NCI-H2081 (cell line): Measurements from ENCODE around the gene KAZN.

Source experiments
- DNase-seq, 2 experiments: peaks; one replicate each; lab custom pipeline; 2025; lab: John Stamatoyannopoulos, UW

Gene KAZN

DNA sequence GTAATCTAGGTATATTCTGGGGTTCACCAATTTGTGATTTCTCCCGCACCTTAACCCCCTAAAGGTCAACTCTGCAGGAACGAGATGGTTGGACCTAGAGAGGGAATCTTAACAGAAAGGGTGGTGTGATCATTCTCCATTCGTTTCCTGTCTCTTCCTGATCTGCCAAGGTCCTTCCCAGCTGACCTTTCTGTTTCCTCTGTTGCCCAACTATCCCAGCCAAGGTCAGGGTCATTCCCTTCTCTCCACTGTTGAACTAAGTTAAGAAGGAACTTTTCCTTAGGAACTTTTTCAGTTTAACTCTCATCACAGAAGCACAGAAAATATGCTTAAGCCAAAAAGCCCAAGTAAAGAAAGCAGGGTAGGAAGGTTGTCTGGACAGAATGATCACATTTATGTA is 49.3 kb downstream of the KAZN start:
- DNase-seq = no peak

DNA sequence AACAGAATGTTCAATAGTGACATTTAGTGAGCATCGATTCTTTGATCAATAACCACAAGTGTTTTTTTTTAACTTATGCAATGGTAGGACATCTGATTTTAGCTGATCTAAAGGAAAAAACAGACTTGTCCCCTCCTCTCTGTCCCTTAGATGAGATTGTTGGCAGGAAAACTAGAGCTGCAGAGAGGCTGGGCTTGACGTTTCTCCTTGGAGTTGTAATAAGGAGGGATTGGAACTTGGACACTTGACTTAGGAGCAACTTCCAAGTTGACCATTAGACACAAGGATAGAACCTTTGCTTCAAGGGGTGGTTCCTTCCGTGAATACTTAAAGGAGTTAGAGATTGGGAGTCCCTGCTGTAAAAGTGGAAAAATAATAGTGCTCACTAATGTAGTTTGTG is 49.9 kb downstream of the KAZN start:
- no peak for DNase-seq

DNA sequence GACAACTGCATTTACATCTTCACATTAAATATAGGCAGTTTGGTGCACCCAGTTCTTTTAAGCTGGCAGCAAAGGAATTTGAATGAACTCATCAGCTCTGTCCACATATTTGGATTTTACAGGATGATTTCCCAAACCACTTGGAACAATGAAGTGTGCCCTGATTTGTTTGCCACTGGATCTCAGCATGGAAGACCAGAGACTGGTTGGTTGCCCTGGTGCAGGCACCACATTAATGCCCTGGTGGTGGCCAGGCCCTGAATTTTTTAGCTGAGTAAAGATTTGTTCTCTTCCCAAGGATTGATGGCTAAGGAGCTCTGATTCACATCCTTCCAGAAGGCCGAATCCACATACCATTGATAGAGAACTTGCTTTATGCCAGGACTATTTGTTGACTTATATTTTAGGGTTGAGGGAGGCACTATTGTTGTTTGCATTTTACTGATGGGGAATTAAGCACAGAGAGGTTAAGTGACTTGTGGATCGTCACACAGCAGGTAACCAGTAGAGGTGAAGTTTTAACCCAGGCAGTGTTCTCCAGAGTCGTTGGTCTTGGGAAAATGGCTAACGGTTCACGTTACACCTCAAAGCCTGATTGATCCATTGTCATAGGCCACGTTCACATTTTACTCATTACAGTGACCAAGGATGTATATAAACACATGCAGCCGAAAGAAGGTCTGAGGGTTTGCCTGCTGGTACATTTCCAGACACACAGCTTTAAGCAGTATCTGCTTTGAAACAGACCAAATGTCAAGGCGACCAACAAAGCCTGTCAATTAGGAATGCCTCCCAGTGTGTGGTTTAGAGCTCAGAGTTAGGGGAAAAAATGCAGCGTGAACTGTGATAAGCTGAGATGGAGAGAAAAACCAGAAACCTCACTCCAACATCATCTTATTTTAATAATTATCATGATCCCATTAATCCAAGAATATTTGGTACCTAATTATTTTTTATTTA is 50.7 kb downstream of the KAZN start:
- no peak for DNase-seq

DNA sequence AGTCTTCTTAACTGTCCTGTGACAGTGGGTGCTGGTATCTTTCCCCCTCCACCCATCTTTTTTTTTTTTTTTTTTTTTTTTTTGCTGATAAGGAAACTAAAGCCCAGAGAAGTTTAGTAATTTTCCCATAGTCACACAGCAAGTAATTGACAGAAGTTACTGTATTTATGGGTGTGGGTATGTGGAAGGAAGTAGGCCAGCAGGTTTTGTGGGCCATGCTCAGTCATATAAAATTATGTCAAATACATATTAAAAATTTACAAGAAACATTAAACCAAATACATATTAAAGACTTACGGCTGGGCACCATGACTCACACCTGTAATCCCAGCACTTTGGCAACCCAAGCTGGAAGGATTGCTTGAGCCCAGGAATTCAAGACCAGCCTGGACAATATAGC is 51.5 kb downstream of the KAZN start:
- no peak for DNase-seq

DNA sequence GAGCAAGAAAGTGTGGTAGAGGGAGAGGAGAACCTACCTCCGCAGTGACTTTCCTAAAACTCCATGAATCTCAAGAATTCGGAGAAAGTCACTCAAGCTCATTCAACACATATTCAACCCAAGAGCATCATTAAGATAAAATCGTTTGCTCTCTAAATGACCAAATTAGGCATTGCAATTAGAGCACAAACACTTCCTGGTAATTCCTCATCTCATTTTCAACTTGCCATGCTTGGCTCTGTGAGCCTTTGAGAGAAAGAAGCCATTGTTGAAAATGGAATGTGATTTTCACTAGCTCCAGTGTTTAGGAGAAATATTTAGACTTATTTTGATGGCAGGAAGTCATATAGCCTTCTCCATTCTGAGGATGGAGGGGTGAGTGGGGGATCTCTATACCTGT is 52.5 kb downstream of the KAZN start:
- DNase-seq = no peak

DNA sequence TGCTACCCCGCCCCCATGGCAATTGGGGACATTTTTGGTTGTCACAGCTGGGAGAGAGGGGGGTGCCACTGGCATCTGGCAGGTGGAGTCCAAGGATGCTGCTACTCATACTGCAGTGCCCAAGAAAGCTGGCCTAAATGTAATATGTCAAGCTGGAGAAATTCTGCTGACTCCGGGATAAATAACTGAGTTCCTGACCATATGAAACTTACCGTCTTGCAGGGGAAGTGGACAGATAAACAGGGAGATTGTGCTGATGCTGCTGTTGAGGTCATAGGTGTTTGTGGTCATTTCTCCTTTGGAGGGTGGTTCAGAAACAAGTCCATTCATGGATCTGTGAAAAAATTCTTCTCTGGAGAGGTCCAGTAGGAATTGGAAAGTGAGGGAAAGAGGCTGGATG is 54.4 kb downstream of the KAZN start:
- DNase-seq = no peak

DNA sequence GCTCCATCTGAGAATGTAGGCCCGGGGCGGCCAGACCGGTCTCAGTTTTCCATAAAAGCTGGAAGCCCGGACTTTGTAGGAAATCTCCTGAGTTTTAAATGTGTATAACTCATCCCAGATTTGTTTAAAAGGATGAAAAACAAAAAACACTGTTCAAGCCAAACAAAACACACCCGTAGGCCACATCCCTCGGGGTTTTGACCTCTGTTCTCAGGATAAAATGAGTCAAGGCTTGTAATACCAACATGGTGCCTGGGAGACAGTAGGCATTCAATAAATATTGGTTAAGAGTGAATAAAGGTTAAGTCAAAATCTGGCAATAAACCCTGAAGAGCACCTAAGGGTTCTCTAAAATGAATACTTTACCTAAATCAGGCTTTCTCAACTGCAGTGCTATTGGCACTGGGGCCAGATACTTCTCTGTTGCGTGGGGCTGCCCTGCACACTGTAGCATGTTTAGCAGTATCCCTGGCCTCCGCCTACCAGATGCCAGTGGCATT is 55.0 kb downstream of the KAZN start:
- no peak for DNase-seq

DNA sequence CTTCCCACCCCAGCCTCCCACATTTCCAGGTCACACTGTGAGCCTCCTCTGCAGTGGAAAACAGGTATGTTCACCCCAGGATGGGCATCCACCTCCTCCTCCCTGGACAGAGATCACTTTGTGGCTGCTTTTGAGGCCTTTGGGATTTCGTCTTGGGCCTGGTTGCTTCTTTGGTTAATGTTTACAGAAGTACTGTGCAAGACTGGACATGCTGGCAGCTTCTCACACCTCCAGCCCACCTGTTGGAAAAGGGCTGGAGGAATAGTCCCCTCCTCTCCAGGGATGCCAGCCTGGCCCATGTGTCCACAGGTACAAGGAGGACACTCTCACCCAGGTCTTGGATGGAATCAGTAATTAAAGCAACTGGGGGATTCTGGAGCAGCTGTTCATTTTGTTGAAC is 56.1 kb downstream of the KAZN start:
- DNase-seq = no peak

DNA sequence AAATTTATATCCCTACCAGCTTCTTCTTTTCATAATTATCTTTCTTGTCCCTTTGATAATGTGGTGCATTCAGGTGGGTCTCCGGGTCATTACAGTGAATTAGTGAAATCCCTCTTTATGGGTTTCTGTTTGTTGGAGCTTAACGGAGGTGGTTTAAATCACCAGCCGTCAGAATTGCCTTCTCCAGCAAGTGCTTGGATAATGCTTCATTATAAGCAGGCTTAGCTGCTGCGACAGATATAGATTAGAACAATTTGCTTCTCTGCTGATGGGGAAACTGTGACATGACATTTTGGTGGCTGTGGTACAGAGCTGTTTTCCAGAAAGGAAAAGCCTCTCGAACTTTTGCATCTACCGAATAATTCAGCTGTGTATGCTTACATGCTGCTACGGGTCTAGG is 56.9 kb downstream of the KAZN start:
- DNase-seq = no peak

DNA sequence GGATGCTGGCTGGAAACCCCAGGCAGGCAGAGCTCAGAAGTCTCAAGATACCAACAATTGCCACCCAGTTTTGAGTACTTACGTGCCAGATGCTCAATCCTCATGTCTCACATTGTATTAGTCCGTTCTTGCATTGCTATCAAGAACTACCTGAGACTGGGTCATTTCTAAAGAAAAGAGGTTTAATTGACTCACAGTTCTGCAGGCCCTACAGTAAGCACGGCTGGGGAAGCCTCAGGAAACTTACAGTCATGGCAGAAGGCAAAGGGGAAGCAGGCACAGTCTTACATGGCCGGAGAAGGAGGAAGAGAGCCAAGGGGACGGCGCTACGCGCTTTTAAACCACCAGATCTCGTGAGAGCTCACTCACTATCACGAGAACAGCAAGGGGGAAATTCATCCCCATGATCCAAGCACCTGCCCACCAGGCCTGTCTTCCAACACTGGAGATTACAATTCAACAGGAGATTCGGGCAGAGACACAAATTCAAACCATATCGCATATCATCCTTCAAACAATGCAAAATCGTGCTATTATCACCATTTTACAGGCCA is 58.0 kb downstream of the KAZN start:
- no peak for DNase-seq

DNA sequence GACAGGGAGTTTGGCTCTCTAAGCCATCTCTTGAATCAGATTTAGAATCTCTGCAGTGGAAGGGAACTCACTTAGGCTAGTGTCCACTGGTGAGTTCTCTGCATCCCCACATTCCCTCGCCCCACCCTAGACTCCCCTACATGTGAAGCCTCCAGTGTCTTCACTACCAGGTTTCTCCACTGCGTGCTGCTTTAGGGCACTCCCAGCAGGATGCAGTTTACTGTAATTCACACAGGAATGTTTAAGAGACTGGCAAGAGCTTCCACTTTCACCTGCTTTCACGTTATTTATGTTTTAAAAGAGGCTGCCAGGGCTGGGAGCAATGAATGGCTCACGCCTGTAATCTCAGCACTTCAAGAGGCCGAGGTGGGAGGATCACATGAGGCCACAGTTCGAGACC is 60.2 kb downstream of the KAZN start:
- no peak for DNase-seq

DNA sequence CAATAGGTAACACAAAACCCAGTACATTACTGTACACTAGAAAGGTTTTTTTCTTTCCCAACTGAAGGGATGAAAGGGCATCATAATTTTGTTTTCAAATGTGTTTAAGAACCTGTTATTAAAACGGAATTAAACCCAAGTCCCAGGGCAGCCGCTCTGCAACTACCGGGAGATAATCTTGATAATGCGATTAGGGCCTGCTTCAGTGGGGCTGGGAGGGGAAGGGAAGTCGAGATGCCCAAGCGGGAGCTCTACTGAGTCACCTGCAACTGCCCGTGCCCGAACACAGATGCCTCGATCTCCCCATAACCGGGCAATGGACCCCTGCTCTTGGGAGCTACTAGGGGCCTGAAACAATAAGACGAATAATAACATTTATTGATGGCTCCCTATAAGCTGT is 61.4 kb downstream of the KAZN start:
- DNase-seq = no peak

DNA sequence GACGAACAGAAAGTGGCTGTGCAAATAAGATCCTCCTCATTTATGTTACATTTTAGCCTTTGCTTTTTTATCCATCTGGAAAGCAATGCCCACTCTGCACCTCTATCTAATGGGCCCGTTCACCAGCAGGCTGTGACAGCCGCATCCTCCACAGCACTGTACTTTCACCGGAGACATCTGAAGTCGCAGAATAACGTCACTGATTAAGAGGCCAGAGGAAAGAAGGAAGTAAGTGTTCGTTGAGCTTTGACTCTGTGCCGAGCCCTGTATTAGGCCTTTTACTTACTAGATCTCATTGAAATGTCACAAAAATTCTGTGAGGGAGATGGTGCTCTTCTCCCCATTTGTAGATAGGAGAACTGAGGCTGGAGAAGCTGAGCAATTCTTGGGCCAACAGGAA is 62.3 kb downstream of the KAZN start:
- DNase-seq = no peak

DNA sequence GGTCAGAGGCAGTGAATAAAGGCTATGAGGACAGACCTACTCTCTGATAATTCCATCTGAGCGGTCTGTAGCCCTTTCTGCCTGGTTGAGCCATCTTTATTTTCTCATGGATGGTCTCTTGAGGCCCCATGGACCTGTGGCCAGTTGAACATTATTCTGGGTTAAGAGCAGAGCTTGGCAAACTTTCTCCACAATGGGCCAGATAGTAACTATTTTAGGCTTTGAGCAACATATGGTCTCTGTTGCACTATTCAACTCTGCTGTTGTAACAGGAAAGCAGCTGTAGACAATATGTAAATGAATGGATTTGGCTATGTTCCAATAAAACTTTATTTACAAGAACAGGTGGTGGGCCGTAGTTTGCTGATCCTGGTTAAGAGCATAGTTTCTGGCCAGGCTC is 62.7 kb downstream of the KAZN start:
- no peak for DNase-seq

DNA sequence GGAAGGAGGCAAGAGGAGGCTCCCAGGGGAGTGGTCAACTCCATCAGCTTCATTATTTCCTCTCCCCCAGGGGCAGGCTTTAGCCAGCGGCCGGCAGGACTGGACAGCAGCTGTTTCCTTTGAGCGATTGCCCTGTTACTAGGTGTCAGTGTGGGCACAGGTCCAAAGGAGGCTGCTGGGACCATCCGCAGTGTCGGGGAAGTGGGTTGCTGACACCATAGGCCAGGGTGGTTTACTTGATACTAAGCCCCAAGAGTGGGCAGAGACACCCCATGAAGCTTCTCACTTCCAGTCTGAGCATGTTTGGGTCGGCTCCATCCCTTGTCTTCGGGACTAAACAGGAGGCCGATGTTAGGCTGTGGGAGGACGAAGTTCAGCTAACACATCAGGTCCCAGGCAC is 63.6 kb downstream of the KAZN start:
- DNase-seq = no peak

DNA sequence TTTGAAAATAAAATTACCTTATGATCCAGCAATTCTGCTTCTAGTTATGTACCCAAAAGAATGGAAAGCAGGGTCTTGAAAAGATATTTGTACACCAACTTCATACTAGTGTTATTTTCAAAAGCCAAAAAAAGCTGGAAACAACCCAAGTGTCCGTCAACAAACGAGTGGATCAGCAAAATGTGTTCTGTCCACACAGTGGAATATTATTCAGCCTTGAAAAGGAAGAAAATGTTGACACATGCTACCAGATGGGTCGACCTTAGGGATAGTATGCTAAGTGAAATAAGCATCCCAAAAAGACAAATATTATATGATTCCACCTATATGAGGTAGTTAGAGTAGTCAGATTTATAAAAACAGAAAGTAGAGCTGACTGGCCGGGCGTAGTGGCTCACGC is 65.3 kb downstream of the KAZN start:
- no peak for DNase-seq

DNA sequence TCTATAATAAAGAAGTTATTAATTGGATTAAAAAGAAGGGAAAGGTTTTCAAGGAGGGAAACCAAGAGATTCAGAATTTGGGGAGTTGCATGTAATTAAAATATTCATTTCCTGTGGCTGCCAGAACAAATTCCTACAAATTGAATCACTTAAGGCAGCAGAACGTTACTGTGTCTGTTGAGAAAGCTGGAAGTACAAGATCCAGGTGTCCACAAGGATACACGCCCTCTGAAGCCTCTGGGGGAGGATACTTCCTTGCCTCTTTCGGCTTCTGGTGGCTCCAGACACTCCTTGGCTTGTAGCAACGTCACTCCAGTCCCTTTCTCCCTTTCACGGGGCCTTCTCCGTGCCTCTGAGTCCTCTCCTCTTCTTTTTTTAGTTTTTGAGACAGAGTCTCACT is 67.9 kb downstream of the KAZN start:
- DNase-seq = no peak

DNA sequence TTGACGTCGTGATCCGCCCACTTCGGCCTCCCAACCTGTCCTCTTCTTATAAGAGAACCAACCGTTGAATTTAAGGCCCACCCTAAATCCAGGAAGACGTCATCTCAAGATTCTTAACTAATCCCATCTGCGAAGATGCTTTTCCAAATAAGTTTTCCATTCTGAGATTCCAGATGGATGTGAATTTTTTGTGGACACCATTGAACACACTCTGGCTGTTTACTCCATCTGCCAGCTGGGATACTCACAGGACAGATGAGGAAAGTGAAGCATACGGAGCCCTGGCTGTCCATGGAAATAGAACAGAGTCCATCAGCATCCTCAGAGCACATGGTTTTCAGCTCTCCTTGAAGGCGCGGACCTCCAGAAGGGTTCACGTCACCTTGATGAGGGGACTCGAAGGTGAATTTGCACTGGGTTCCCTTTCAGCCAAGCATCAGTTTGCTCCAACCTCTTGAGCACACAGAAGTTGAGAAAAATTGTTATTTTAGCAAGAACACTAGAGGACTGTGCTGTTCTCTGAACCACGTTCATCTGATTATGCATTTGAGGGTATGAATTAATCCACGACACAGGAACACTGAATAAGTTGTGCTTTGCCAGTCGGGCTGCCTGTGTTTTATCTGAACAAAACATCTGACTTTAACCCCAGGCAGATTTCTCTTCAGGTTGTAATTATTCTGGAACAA is 68.6 kb downstream of the KAZN start:
- DNase-seq = no peak

DNA sequence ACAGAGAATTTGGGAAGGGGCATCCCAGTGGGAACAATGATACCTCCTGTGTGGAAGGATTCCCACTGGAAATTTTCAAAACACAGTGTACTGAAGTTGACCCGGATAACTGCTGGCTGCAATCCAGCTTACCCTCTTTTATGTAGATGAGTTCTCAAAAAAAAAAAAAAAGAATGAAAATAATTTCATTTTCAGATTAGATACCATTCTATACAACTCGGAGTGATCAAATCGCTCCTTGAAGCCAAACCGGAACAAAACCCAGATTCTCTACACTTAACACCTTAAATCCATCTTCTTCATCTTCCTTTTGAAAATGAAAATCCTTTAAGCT is 69.1 kb downstream of the KAZN start:
- DNase-seq = no peak

DNA sequence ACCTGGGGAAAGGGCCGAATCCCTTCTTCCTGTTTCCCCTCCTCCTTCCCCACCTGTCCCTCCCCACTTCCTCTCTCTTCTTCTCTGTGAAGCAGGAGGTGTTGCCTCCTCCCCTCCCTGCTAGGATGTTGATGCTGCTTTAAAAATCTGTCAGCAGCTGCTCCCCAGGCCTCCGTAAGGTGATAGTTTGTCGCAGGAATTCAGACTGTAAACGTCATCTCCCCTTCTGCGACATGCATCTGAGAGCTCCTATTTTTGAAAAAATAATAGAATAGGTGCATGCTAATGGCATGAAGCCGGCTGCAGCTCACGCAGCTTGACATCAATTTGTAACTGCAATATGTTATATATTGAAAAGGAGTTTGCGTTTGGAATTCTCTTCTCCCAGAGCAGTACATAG is 70.1 kb downstream of the KAZN start:
- DNase-seq = no peak

DNA sequence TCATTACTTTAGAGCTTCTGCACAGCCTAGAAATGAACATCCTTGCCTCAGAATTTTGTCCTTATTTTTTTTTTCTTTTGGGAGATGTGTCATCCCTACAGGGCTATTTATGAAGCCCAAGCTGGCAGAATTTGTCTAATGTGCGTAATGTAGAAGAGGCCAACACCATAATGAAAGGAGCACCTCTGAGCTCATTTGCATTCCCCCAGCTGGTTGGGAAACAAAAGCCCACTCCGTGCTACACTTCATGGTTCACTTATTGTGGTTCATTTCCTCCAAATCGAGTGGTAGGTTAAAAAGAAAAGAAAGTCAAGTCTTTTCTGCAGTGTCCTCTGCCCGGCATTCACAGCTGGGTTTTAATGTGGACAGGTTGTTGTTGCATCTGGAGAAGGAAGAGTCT is 73.5 kb downstream of the KAZN start:
- DNase-seq = no peak

DNA sequence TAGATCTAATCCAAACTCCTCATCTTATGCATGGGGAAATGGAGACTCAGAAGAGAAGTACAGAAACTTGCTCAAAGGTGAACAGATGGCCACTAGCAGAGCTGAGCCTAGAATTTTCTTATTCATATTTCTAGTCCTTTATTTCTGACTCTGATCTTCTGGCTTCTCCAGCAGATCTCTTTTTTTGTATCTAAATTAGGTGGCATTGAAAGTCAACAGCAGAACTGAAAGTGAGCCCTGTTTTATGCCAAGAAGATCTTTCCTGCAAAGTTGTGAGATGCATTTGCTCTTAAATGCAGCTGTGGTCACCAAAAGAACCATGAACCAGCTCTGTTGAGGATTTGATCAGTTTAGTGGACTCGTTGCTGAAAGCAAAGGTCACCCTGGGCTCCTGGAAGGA is 75.5 kb downstream of the KAZN start:
- DNase-seq = no peak

DNA sequence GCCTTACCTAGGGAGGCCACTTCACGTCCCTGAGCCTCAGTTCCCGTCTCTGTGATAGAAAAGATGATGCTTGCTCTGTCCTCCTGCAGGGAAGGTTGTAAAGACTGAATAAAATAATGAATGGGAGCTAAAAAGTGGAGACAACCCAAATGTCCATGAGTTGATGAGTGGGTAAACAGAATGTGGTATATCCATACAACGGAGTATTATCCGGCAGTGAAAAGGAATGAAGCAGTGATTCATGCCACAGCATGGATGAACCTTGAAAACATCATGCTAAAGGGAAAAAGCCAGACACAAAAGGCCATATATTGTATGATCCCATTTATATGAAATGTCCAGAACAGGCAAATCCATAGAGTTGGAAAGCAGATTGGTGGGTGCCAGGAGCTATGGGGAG is 77.9 kb downstream of the KAZN start:
- DNase-seq = no peak
